Fibroblast of pulmonary artery (primary cell): ENCODE results near the gene WBP4.
"Not testable (repeated sequence)": the region's sequence is repeated elsewhere in the genome, so short reads cannot be mapped to it uniquely, and the experiment has no call there.

Experiments
- DNase-seq: peaks from one replicate; pipeline ENCODE4 v3.0.0-alpha.2; 2010; ENCODE audit warnings: low read depth
- H3K4me3 ChIP-seq: replicated peaks from 2 replicates; pipeline ENCODE4 v1.5.1; 2011; ENCODE audit warnings: low read depth, mild to moderate bottlenecking, control low read depth, low read length, moderate library complexity
- CTCF ChIP-seq: IDR thresholded peaks from 2 replicates; pipeline ENCODE4 v1.5.1; 2011; ENCODE audit warnings: mild to moderate bottlenecking, control low read depth, low read length, inconsistent platforms; ENCODE audit errors: missing control alignments

WBP4 gene

GRCh38 chr13:41032691-41033376, 28.5 kb upstream of the WBP4 start:
- no peak for DNase-seq
- H3K4me3 ChIP-seq: no peak overlapping the region
- no peak for TF ChIP-seq CTCF

GRCh38 chr13:41034382-41034781, 26.9 kb upstream of the WBP4 start:
- no peak for DNase-seq
- no peak for TF ChIP-seq CTCF
- no peak overlapping the region for H3K4me3 ChIP-seq

- H3K4me3 ChIP-seq: no peak overlapping the region
- TF ChIP-seq CTCF: no peak
- peak; percentile 14 for DNase-seq
Observed at GRCh38 chr13:41034881-41035280, 26.4 kb upstream of the WBP4 start.

- not testable (repeated sequence) for DNase-seq
Observed at GRCh38 chr13:41036557-41036956, 24.8 kb upstream of the WBP4 start.

GRCh38 chr13:41039746-41040145, 21.6 kb upstream of the WBP4 start:
- no peak for TF ChIP-seq CTCF
- no peak overlapping the region for H3K4me3 ChIP-seq
- no peak for DNase-seq

More at GRCh38 chr13:41036557-41036956, 24.8 kb upstream of the WBP4 start:
- H3K4me3 ChIP-seq: not testable (repeated sequence)

GRCh38 chr13:41040584-41041334, 20.6 kb upstream of the WBP4 start:
- no peak overlapping the region for H3K4me3 ChIP-seq
- DNase-seq: no peak
- TF ChIP-seq CTCF: no peak

GRCh38 chr13:41042419-41042818, 18.9 kb upstream of the WBP4 start:
- not testable (repeated sequence) for DNase-seq

GRCh38 chr13:41048640-41049039, 12.7 kb upstream of the WBP4 start:
- no peak overlapping the region for H3K4me3 ChIP-seq
- DNase-seq: no peak
- no peak for TF ChIP-seq CTCF

More at GRCh38 chr13:41042419-41042818, 18.9 kb upstream of the WBP4 start:
- not testable (repeated sequence) for H3K4me3 ChIP-seq
